Measurements from ENCODE around the gene SBF2. TPM values are rescaled to one million over a fixed set of nuclear protein-coding genes. Genes with fewer than 3 reads are reported as not detected.

The SBF2 gene
- total RNA-seq, 1 experiment from 2014 or later, result 30.2 TPM

- peaks cover 0 to 4% (median 3%) of the 10 kb centered on the region in 3 experiments; a peak in 2 of 7 replicates for H3K36me3 Mint-ChIP-seq (ENCODE audit: insufficient read depth in 1 of 3, low read depth in 3 of 3)
- no CpG with 5 or more reads among the region's 8 CpGs for WGBS (ENCODE audit: extremely low coverage, insufficient read length, low lambda C conversion rate)
- H2BK15ac ChIP-seq (ENCODE audit: low read depth, low read length), result no peak overlapping the region
- no peak overlapping the region for H3T11ph ChIP-seq (ENCODE audit: low read length)
- no peak overlapping the region for H4K8ac ChIP-seq (replicated peaks; ENCODE audit: insufficient read length, low read depth, low read length)
- peak overlapping the region in 1 of 3 experiments; percentile 81; a peak in 2 of 7 replicates for H3K27ac Mint-ChIP-seq
- no peaks in the 10 kb centered on the region for H3K23me2 ChIP-seq (ENCODE audit: insufficient read length, low read depth, low read length, poor library complexity, severe bottlenecking)
- peaks cover 24 to 25% of the 10 kb centered on the region in 2 experiments for H3K4me1 Mint-ChIP-seq
- H4K20me1 ChIP-seq (ENCODE audit: control insufficient read depth, insufficient read depth, insufficient read length), result no peaks in the 10 kb centered on the region
- no peak overlapping the region for H3K4me2 ChIP-seq (ENCODE audit: insufficient read depth, insufficient read length, low read length)
- no peak for DNase-seq
- H4K91ac ChIP-seq (ENCODE audit: insufficient read length, low read depth, low read length), result no peak overlapping the region
- H3K9me3 ChIP-seq (ENCODE audit: control insufficient read depth, low read depth, low read length), result no peaks in the 10 kb centered on the region
- no peak overlapping the region for H4K5ac ChIP-seq (ENCODE audit: insufficient read length, low read depth, low read length)
- H3K9me3 Mint-ChIP-seq, result no peaks in the 10 kb centered on the region
- no peaks in the 10 kb centered on the region for H3K27me3 Mint-ChIP-seq (ENCODE audit: low read depth)
- no peak overlapping the region for H2BK5ac ChIP-seq (ENCODE audit: insufficient read length, low read length)
- H2AK5ac ChIP-seq (ENCODE audit: insufficient read length, low read length), result no peak overlapping the region
- H3K14ac ChIP-seq (ENCODE audit: insufficient read depth, low read length), result no peak overlapping the region
- H3K27me3 ChIP-seq (ENCODE audit: insufficient read depth, low read length), result no peaks in the 10 kb centered on the region
- no peak overlapping the region for H2BK12ac ChIP-seq (ENCODE audit: insufficient read length, low read depth, low read length)
- H2AFZ ChIP-seq (ENCODE audit: low read length), result no peak overlapping the region
- H3K9ac ChIP-seq (ENCODE audit: extremely low read depth, insufficient read length, low read length), result no peak overlapping the region
- no peak overlapping the region for H2BK120ac ChIP-seq (ENCODE audit: low read depth, low read length, poor library complexity, severe bottlenecking)
- H3K79me2 ChIP-seq (ENCODE audit: insufficient read depth, low read length), result no peaks in the 10 kb centered on the region
- no peak overlapping the region for H3K23ac ChIP-seq (ENCODE audit: insufficient read length, low read depth, low read length)
- peaks cover 4% of the 10 kb centered on the region; the same call in 1 of the 2 replicates for H3K4me1 ChIP-seq (ENCODE audit: insufficient read depth, low read length)
- H3K56ac ChIP-seq (ENCODE audit: insufficient read length, low read depth, low read length), result no peak overlapping the region
- no peak overlapping the region for H3K4me3 Mint-ChIP-seq
- TF ChIP-seq CTCF (conservative IDR thresholded peaks at IDR 0.05), result no peak
- H3K79me1 ChIP-seq (ENCODE audit: insufficient read depth, low read depth, low read length, poor library complexity, severe bottlenecking), result no peaks in the 10 kb centered on the region
- no peak overlapping the region for H3K4ac ChIP-seq (ENCODE audit: low read depth, low read length)
- H3K18ac ChIP-seq (ENCODE audit: insufficient read length, low read depth, low read length), result no peak overlapping the region
- H3K27ac ChIP-seq (ENCODE audit: insufficient read length, low read depth, low read length), result peak overlapping the region; percentile 36
- no peak overlapping the region for H2BK20ac ChIP-seq (ENCODE audit: low read depth, low read length, poor library complexity, severe bottlenecking)
These were observed 319.6 kb downstream of the SBF2 start for GRCh38 chr11:9974375-9974774.

All from H9 (cell line).